ENCODE measurements around the gene E2F4. TPM values are rescaled to one million over a fixed set of nuclear protein-coding genes. Genes with fewer than 3 reads are reported as not detected.

The E2F4 gene
- total and polyA plus RNA-seq, 2 of the 8 experiments (the other 6 are each of a cell fraction or from before 2014, with no cell fraction given) = 79.9 to 157 TPM

DNA sequence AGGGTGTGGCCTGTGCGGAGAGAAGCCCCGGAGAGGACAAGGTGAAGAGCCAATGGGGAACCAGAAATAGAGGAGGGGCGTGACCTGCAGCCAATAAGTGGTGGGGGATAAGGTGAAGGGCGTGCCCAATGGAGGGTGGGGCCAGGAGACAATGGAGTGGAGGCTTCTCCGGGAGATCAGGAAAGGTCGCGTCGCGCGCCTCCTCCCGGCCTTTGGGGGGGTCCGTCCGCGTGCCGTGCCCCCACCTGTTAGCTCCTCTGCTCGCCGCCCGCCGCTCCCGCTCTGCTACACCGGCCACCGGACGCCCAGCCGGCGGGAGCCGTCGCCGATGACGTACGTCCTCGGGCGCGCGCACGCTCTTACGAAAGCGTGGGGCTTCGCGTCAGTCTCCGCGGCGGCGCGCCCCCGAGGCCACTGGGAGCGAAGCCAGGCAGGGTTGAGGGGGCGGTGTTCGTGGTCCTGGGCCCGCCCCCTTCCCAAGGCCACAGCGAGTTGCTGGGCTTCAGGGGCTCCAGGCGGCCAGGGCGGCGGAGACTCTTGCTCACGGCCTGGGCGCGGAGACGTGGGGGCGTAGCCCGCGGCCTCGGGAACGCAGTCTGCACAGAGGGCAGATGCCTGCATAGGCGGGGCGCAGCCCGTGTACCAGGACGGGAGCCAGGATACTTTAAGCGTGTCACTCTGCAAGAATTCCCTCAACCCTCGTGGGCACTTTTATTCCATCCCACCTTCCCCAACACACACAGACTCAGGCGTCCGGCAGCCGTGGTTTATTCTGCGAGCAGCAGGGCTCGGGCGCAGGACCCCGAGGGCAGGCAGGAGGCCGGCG lies 8.1 kb upstream of the E2F4 start, which contains the start of gene MATCAP1 (continued):
- TF ChIP-seq YY1 (IDR thresholded peaks at IDR 0.05; ENCODE audit: low read depth, low read length) (no peak), EP300 (IDR thresholded peaks at IDR 0.05; ENCODE audit: borderline replicate concordance in 1 of 2, low read depth in 2 of 2, low read length in 2 of 2) (no peak), HDAC6 (IDR thresholded peaks at IDR 0.05; ENCODE audit: low read depth, low read length) (no peak), SP4 (IDR thresholded peaks at IDR 0.05; ENCODE audit: low read length) (peak; percentile 75), SIN3A (conservative IDR thresholded peaks at IDR 0.05 in 1 of 2, IDR thresholded peaks at IDR 0.05 in 1 of 2; ENCODE audit: low read depth in 1 of 2, low read length in 2 of 2) (peak in 1 of 2 experiments; percentile 16; a peak in 1 of 4 replicates), HDAC2 (IDR thresholded peaks at IDR 0.05; ENCODE audit: borderline replicate concordance in 1 of 2, low read depth in 2 of 2, low read length in 2 of 2) (no peak), JUND (IDR thresholded peaks at IDR 0.05; ENCODE audit: low read length) (0 out of 2 replicates have a peak, but pooled peaks have one; percentile 30), NANOG (IDR thresholded peaks at IDR 0.05; ENCODE audit: insufficient read depth, low read depth, low read length, poor library complexity, severe bottlenecking) (no peak), SIRT6 (IDR thresholded peaks at IDR 0.05; ENCODE audit: low read length) (no peak), TBP (IDR thresholded peaks at IDR 0.05; ENCODE audit: low read depth, low read length) (no peak; the same call in 1 of the 2 replicates), CHD1 (IDR thresholded peaks at IDR 0.05; ENCODE audit: low read depth, low read length) (no peak)
- TF ChIP-seq, protein P1, sequence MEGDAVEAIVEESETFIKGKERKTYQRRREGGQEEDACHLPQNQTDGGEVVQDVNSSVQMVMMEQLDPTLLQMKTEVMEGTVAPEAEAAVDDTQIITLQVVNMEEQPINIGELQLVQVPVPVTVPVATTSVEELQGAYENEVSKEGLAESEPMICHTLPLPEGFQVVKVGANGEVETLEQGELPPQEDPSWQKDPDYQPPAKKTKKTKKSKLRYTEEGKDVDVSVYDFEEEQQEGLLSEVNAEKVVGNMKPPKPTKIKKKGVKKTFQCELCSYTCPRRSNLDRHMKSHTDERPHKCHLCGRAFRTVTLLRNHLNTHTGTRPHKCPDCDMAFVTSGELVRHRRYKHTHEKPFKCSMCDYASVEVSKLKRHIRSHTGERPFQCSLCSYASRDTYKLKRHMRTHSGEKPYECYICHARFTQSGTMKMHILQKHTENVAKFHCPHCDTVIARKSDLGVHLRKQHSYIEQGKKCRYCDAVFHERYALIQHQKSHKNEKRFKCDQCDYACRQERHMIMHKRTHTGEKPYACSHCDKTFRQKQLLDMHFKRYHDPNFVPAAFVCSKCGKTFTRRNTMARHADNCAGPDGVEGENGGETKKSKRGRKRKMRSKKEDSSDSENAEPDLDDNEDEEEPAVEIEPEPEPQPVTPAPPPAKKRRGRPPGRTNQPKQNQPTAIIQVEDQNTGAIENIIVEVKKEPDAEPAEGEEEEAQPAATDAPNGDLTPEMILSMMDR (IDR thresholded peaks at IDR 0.05; ENCODE audit: control extremely low read depth in 1 of 3, insufficient read depth in 1 of 3, low read depth in 1 of 3, low read length in 3 of 3) = no peak
- TF ChIP-seq, protein P2, sequence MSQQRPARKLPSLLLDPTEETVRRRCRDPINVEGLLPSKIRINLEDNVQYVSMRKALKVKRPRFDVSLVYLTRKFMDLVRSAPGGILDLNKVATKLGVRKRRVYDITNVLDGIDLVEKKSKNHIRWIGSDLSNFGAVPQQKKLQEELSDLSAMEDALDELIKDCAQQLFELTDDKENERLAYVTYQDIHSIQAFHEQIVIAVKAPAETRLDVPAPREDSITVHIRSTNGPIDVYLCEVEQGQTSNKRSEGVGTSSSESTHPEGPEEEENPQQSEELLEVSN (IDR thresholded peaks at IDR 0.05) = 0 out of 2 replicates have a peak, but pooled peaks have one; percentile 22
